ENCODE results near the gene LELP1. TPM values are rescaled to one million over a fixed set of nuclear protein-coding genes. Genes with fewer than 3 reads are reported as not detected.
A peak's percentile ranks its signal among the peaks of the same experiment; 100 is the strongest.
"Not testable (repeated sequence)": the region's sequence is repeated elsewhere in the genome, so short reads cannot be mapped to it uniquely, and the experiment has no call there.

LELP1 gene
- total and polyA plus RNA-seq, 10 donors, result not detected

DNA sequence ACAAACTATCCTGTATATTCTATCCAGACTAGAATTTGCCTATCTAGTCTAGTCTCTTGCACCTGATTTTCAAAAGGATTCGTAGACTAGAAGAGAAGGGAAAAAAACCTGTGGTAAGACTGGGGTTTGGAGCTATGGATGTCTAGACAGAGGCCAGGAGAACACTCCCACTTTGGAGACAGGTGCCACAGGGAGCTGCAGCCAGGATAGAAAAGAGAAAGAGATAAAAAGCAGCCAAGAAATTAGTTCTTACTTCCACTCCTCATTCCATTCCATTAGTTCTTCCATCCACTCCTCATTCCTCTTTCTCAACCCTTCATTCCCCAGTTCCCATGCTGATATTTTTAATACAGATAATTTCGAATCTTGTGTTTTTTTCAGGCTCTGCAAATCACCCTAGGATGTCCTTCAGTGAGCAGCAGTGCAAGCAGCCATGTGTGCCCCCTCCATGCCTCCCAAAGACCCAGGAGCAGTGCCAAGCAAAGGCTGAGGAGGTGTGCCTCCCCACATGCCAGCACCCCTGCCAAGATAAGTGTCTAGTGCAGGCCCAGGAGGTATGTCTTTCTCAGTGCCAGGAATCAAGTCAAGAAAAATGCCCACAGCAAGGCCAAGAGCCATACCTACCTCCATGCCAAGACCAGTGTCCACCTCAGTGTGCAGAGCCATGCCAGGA lies 14.7 kb downstream of the LELP1 start:
- no peak overlapping the region for H3K27ac ChIP-seq
- H3K36me3 ChIP-seq, result no peaks in the 10 kb centered on the region
- WGBS, 5 donors, result 49 to 60% (median 54%) methylated on average over 2 of the region's 2 CpGs
- no peaks in the 10 kb centered on the region for H3K9me3 ChIP-seq
- H3K4me1 ChIP-seq, result no peaks in the 10 kb centered on the region
- H3K27me3 ChIP-seq (replicated peaks in 1 of 7), result peaks cover 0 to 52% (median 0%) of the 10 kb centered on the region in 7 donors
- intact Hi-C loops (cut with DNase I; ENCODE audit: low total_unique reads), result no loop called here
- H3K4me3 ChIP-seq, result no peak overlapping the region
- TF ChIP-seq POLR2A (IDR thresholded peaks at IDR 0.05) (no peak), POLR2AphosphoS5 (IDR thresholded peaks at IDR 0.05) (no peak)
- TF ChIP-seq, protein P1, sequence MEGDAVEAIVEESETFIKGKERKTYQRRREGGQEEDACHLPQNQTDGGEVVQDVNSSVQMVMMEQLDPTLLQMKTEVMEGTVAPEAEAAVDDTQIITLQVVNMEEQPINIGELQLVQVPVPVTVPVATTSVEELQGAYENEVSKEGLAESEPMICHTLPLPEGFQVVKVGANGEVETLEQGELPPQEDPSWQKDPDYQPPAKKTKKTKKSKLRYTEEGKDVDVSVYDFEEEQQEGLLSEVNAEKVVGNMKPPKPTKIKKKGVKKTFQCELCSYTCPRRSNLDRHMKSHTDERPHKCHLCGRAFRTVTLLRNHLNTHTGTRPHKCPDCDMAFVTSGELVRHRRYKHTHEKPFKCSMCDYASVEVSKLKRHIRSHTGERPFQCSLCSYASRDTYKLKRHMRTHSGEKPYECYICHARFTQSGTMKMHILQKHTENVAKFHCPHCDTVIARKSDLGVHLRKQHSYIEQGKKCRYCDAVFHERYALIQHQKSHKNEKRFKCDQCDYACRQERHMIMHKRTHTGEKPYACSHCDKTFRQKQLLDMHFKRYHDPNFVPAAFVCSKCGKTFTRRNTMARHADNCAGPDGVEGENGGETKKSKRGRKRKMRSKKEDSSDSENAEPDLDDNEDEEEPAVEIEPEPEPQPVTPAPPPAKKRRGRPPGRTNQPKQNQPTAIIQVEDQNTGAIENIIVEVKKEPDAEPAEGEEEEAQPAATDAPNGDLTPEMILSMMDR (IDR thresholded peaks at IDR 0.05 in 8 of 11, conservative IDR thresholded peaks at IDR 0.05 in 3 of 11), result no peak
- DNase-seq, result no peak

DNA sequence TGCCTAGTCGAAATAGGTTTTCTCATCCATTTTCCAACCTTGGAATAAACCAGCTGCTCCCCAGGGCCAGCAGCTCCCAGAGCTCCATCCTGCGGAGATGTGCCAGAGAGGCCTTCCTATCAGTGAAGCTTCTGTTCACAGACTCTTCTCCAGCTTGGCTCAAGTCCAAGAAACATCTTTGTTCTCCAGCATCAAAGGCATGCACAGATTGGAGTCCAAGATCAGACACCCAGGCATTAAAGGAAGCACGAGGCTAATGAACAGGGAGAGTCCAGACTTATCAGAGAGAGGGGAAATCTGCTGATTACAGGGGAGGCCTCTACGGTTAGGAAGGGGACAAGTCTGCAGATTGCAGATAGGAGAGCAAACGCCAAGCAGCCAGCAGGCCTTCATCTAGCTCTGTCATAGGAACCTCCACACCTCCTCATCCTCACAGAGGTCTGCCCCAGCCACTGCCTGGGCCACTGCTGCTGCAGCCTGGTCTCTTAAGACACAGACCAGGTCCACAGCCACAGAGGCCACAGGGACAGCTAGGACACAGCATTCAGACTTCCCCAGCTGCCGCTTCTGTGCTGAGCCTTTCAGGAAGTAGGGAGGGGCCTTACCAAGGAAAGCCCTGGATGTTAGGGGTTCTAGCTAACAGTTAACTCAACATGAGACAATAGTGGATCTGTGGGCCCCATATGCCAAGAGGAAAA lies 17.5 kb downstream of the LELP1 start:
- Histone ChIP-seq H3K27me3 (replicated peaks in 1 of 7) (peaks cover 0 to 44% (median 4%) of the 10 kb centered on the region in 7 donors), H3K4me1 (no peaks in the 10 kb centered on the region), H3K9me3 (no peaks in the 10 kb centered on the region), H3K4me3 (no peak overlapping the region), H3K36me3 (no peaks in the 10 kb centered on the region), H3K27ac (no peak overlapping the region)
- no peak for DNase-seq
- TF ChIP-seq POLR2AphosphoS5 (IDR thresholded peaks at IDR 0.05), result no peak
- TF ChIP-seq, protein P1 (IDR thresholded peaks at IDR 0.05 in 8 of 11, conservative IDR thresholded peaks at IDR 0.05 in 3 of 11), result no peak
- TF ChIP-seq POLR2A (IDR thresholded peaks at IDR 0.05), result no peak
- WGBS, 5 donors, result 36 to 52% (median 42%) methylated on average over 6 of the region's 6 CpGs
- intact Hi-C loops (cut with DNase I; ENCODE audit: low total_unique reads), result no loop called here

GRCh38 chr1:153223040-153223891 lies 20.0 kb downstream of the LELP1 start:
- intact Hi-C loops (cut with DNase I; ENCODE audit: low total_unique reads); H3K27ac ChIP-seq; H3K4me3 ChIP-seq; H3K36me3 ChIP-seq; DNase-seq; H3K4me1 ChIP-seq; H3K9me3 ChIP-seq: not testable (repeated sequence)
- TF ChIP-seq, protein P1 (IDR thresholded peaks at IDR 0.05 in 8 of 11, conservative IDR thresholded peaks at IDR 0.05 in 3 of 11), result peak in 10 of 11 experiments; percentile 42 to 80 (median 70)
- H3K27me3 ChIP-seq (replicated peaks in 1 of 7), result peaks cover 0 to 44% (median 6%) of the 10 kb centered on the region in 7 donors
- WGBS, 5 donors, result 47 to 59% (median 53%) methylated on average over 16 of the region's 16 CpGs
